Pancreas (tissue), 10 donors: ENCODE results near the gene ITGA5. TPM values are rescaled to one million over a fixed set of nuclear protein-coding genes. Genes with fewer than 3 reads are reported as not detected.
A peak's percentile ranks its signal among the peaks of the same experiment; 100 is the strongest.

Experiments
- ATAC-seq, 4 donors: fragments of 200-7000 bp; cut with Tn5 transposase; one replicate each; pipeline versions ENCODE4 v1.8.0 to v1.9.1; 2020; ENCODE audit warnings: mild to moderate bottlenecking in 4 of 4, moderate library complexity in 4 of 4
- DNase-seq, 6 donors: peaks; one replicate each; pipeline ENCODE4 v3.0.0-alpha.2; 2020
- FAIRE-seq: peaks from 2 replicates; lab custom pipeline; 2012; peaks lifted over from hg19 to GRCh38; lab: Jason Lieb, UNC
- H3K27ac ChIP-seq, 4 donors: fragments of 200-600 bp; sonication (generic); 1 replicate in 3 of 4; 2 replicates in 1 of 4; pipeline versions ENCODE4 v1.5.0 to v1.8.0; 2020
- H3K27me3 ChIP-seq, 4 donors: fragments of 200-600 bp; one replicate each; pipeline ENCODE4 v1.8.0; 2021
- H3K36me3 ChIP-seq, 3 donors: fragments of 200-600 bp; sonication (generic) in 1 of 3; one replicate each; pipeline versions ENCODE4 v1.5.0 to v1.8.0; 2020 to 2021
- H3K4me1 ChIP-seq, 3 donors: fragments of 200-600 bp; one replicate each; pipeline ENCODE4 v1.8.0; 2021
- H3K4me3 ChIP-seq, 4 donors: fragments of 200-600 bp; sonication (generic) in 2 of 4; one replicate each; pipeline versions ENCODE4 v1.5.0 to v1.8.0; 2020 to 2021
- H3K9me3 ChIP-seq, 4 donors: fragments of 200-600 bp; one replicate each; pipeline ENCODE4 v1.8.0; 2021
- WGBS, 2 donors: extraction: QIAGEN DNeasy Blood & Tissue Kit; methylation state at CpG; one replicate each; pipeline ENCODE4 v1.1.7; 2013; 5-methylcytosine and 5-hydroxymethylcytosine counted together
- intact Hi-C, 3 donors: fragments of 100-400 bp; cut with DNase I; formaldehyde crosslinking; loops; one replicate each; pipeline versions ENCODE4 v1.11.1 to v1.14.2; 2022
- polyA plus RNA-seq, 2 donors: library from polyadenylated mRNA; stranded (reverse); fragments of 200-250 nt; gene quantifications; one replicate each; pipeline ENCODE4 v1.2.3, GENCODE V29; 2013
- total RNA-seq, 6 donors: library from RNA; stranded (reverse); fragmentation: NEBNext Ultra II Directional in 4 of 6; extraction: Animal tissue kit (Norgen Biotek cat#: 25700) in 4 of 6; gene quantifications; one replicate each; pipeline versions ENCODE4 v1.2.1 to v1.2.4, GENCODE V29; 2021 to 2023
- TF ChIP-seq, protein P1 (sequence below), 4 donors: fragments of 200-600 bp; sonication (generic) in 3 of 4; IDR thresholded peaks; one replicate each; pipeline versions ENCODE4 v1.5.0 to v1.8.0; 2021; ENCODE audit warnings: antibody characterized with exemption in 4 of 4
- donor health status: healthy with polysubstance abuse.
- donor health status: DM: no; HTN: no; CAD: no; lungs with moderate emphysema.
- donor health status: DM: no; HTN: no; CAD: no.
- donor health status: control.
- donor health status: control.
- donor health status: Bipolar disorder and iron deficiency.
- donor health status: DM: yes; HTN: yes; CAD: no.
- donor health status: DM: no; HTN: no; CAD: no.
- donor health status: DM: no; HTN: no; CAD: no.
- donor health status: DM: yes; HTN: yes; CAD: no.

Gene ITGA5
- total and polyA plus RNA-seq, 8 donors: 9.5 to 32.2 (median 17.5) TPM

DNA sequence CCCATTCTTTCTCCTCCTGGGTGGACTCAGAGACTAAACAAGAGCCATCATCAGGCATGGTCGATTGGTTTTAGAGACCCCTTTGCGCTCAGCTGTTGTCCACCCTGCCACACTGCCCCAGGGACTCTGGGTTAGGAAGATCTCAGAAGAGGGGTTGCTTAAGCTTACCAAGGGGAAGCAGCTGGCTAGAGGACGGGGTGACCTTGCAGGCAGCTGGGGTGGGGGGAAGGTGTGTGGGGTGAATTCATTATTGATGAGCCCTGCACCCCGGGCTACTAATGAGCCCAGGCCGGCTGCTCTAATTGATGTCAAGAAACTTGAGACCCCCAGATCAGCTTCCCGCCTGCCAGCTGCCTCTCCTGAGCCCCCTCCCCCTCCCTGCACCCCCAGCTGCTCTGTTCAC lies 25.9 kb downstream of the ITGA5 start:
- WGBS, 2 donors: 50 to 54% methylated on average over 6 of the region's 6 CpGs
- H3K4me3 ChIP-seq: no peak overlapping the region
- H3K9me3 ChIP-seq: no peaks in the 10 kb centered on the region
- H3K4me1 ChIP-seq: no peaks in the 10 kb centered on the region
- no peak for ATAC-seq
- FAIRE-seq: no peak
- TF ChIP-seq, protein P1, sequence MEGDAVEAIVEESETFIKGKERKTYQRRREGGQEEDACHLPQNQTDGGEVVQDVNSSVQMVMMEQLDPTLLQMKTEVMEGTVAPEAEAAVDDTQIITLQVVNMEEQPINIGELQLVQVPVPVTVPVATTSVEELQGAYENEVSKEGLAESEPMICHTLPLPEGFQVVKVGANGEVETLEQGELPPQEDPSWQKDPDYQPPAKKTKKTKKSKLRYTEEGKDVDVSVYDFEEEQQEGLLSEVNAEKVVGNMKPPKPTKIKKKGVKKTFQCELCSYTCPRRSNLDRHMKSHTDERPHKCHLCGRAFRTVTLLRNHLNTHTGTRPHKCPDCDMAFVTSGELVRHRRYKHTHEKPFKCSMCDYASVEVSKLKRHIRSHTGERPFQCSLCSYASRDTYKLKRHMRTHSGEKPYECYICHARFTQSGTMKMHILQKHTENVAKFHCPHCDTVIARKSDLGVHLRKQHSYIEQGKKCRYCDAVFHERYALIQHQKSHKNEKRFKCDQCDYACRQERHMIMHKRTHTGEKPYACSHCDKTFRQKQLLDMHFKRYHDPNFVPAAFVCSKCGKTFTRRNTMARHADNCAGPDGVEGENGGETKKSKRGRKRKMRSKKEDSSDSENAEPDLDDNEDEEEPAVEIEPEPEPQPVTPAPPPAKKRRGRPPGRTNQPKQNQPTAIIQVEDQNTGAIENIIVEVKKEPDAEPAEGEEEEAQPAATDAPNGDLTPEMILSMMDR (IDR thresholded peaks at IDR 0.05): no peak
- no peaks in the 10 kb centered on the region for H3K27me3 ChIP-seq
- peaks cover 0 to 11% (median 2%) of the 10 kb centered on the region in 3 donors for H3K36me3 ChIP-seq
- DNase-seq: no peak
- intact Hi-C loops: no loop called here
- H3K27ac ChIP-seq: no peak overlapping the region

DNA sequence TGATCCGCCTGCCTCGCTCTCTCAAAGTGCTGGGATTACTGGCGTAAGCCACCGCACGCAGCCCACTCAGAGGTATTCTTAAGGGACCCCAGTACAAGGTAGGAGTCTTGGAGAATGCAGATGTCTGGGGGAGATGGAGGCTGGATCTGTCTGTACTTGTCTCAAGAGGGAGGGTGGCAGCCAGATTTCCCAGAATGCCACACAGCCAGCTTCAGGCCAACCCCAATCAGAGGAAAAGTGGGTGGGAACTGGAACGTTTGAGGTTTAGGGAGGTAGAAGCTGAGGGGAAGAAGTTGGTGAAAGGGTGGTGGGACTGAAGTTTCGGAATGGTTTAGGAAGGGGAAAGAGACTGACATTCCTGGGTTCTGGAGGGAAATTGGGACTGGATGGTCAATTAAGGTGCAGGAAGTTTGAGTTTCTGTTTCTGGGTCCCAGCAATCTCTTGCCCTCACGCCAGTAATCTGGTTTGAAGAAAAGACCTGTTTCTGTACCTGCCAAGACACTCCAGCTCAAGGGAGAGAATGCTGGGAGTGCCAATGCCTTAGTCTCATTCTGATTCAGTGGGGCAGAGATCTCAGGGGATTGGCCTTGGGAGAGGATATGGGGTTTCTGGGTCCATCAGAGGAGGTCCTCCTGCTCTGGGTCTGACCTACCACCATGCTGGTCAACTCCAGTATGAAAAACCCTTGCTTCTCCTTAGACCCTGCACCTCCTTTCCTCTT lies 26.4 kb downstream of the ITGA5 start:
- ATAC-seq: no peak
- H3K36me3 ChIP-seq: peaks cover 0 to 8% (median 2%) of the 10 kb centered on the region in 3 donors
- TF ChIP-seq, protein P1 (IDR thresholded peaks at IDR 0.05): no peak
- intact Hi-C loops: no loop called here
- 78 to 81% methylated on average over 8 of the region's 8 CpGs for WGBS, 2 donors
- H3K4me1 ChIP-seq: no peaks in the 10 kb centered on the region
- no peak for DNase-seq
- no peak overlapping the region for H3K4me3 ChIP-seq
- no peak for FAIRE-seq
- H3K9me3 ChIP-seq: no peaks in the 10 kb centered on the region
- H3K27me3 ChIP-seq: no peaks in the 10 kb centered on the region
- H3K27ac ChIP-seq: no peak overlapping the region

DNA sequence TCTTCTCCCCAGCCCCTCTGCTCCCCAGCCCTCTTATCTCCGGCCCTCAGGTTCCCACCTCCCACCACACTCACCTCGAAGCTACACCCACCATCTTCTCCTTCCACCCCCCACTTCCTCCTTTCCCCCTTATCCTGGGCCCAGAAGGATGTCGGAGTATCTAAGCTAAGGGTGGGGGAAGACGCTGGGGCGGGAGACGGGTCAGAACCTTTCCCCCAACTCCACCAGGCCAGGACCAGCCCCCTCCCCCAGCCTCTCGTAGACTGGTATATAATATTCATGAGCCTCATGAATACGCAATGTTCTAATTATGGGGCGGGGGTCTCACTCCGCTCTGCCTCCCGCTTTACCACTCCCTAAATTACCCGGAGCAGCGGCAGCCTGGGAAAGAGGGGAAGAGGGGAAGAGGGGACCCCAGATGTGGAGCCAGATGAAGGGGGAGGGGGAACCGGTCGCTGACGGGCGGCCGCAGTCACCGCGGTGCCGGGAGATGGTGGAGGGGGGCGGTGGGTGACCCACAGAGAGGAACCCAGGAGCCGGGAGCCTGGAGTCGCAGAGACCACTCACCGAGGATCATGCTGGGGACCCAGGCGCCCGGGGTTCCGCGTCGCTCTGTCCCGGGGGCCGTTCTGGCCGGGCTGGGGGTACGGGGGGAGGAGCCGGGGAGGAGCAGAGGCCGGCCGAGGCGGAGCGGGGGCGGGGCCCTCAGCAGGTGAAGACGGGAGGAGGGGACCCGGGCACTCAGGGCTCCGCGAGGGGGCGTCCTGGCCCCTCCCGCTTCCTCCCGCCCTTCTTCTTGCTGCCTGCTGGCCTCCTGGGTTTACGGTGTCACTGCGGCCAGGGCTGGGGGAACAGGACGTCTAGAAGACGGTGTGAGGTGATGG lies 28.2 kb downstream of the ITGA5 start:
- Histone ChIP-seq H3K4me1 (no peaks in the 10 kb centered on the region), H3K4me3 (peak overlapping the region in 3 of 4 donors; percentile 3 to 47 (median 32)), H3K9me3 (no peaks in the 10 kb centered on the region), H3K27ac (no peak overlapping the region), H3K27me3 (no peaks in the 10 kb centered on the region), H3K36me3 (peaks cover 0 to 2% (median 0%) of the 10 kb centered on the region in 3 donors)
- DNase-seq (peak; percentile 27 to 80 (median 54)), ATAC-seq (peak; percentile 60 to 87 (median 73)), FAIRE-seq (no peak)
- 20 to 26% methylated on average over 36 to 51 of the region's 51 CpGs for WGBS, 2 donors
- intact Hi-C loops: no loop called here
- TF ChIP-seq, protein P1 (IDR thresholded peaks at IDR 0.05): no peak

DNA sequence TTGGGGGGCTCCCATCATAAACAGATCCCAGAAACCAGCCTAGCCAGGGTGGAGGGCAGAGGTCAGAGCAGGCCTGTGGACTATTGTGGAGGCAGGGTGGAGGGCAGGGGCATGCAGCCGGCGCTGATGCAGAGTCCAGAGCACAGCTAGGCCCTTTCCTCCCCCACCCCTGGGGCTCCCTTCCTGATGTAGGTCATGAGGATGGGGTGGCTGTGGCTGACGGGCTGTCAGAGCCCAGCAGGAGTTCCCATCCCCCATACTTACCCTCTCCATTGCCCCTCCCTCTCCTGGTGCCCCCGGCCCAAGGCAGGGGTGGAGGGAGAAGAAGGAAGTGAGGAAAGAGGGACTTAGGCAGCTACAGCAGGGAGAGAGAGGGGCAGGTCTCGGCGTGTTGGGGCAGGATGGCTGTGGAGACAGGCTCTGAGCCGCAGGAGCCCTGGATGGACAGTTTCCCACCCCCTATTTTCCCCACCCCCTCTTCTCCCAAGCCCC lies 28.8 kb downstream of the ITGA5 start:
- WGBS, 2 donors: 79 to 92% methylated on average over 6 to 7 of the region's 7 CpGs
- Histone ChIP-seq H3K27ac (no peak overlapping the region), H3K4me1 (no peaks in the 10 kb centered on the region), H3K36me3 (peaks cover 0 to 2% (median 0%) of the 10 kb centered on the region in 3 donors), H3K9me3 (no peaks in the 10 kb centered on the region), H3K27me3 (no peaks in the 10 kb centered on the region), H3K4me3 (no peak overlapping the region)
- FAIRE-seq (no peak), ATAC-seq (no peak), DNase-seq (peak in 1 of 6 donors; percentile 51)
- intact Hi-C loops: no loop called here
- TF ChIP-seq, protein P1 (IDR thresholded peaks at IDR 0.05): no peak
